MM.1S (cell line): ENCODE data around the gene MAL.

ENCODE experiments used
- DNase-seq: peaks from one replicate; pipeline ENCODE4 v3.0.0-alpha.2; 2015
- H2AFZ ChIP-seq: fragments of 300-600 bp; sonication (generic); 2 replicates; pipeline ENCODE4 v1.6.0; 2016; ENCODE audit warnings: antibody characterized with exemption, low read length
- H3F3A ChIP-seq: fragments of 300-600 bp; sonication (generic); 2 replicates; pipeline ENCODE4 v1.6.1; 2016; ENCODE audit warnings: mild to moderate bottlenecking, antibody characterized with exemption, low read length, moderate library complexity, mixed read lengths; ENCODE audit not compliant: insufficient read depth
- H3K27ac ChIP-seq: fragments of 300-600 bp; sonication (generic); 2 replicates; pipeline ENCODE4 v1.5.1; 2016; ENCODE audit warnings: mild to moderate bottlenecking, low read length
- H3K27me3 ChIP-seq: fragments of 300-600 bp; sonication (generic); replicated peaks from 2 replicates; pipeline ENCODE4 v1.6.0; 2016; ENCODE audit warnings: low read length; ENCODE audit not compliant: insufficient read depth
- H3K36me3 ChIP-seq: fragments of 300-600 bp; sonication (generic); replicated peaks from 2 replicates; pipeline ENCODE4 v1.6.1; 2016; ENCODE audit warnings: mild to moderate bottlenecking, low read length, mixed read lengths; ENCODE audit not compliant: insufficient read depth
- H3K4me1 ChIP-seq: fragments of 300-600 bp; sonication (generic); 2 replicates; pipeline ENCODE4 v1.6.1; 2016; ENCODE audit warnings: low read length, mixed read lengths
- H3K4me2 ChIP-seq: fragments of 300-600 bp; sonication (generic); 2 replicates; pipeline ENCODE4 v1.6.0; 2016; ENCODE audit warnings: low read depth, low read length
- H3K4me3 ChIP-seq: fragments of 300-600 bp; sonication (generic); 2 replicates; pipeline ENCODE4 v1.5.1; 2016; ENCODE audit warnings: low read length, mixed read lengths
- H3K79me2 ChIP-seq: fragments of 300-600 bp; sonication (generic); 2 replicates; pipeline ENCODE4 v1.6.1; 2016; ENCODE audit warnings: mixed run types, low read length, mixed read lengths
- H3K9ac ChIP-seq: fragments of 300-600 bp; sonication (generic); 2 replicates; pipeline ENCODE4 v1.6.1; 2016; ENCODE audit warnings: low read length, mixed read lengths
- H3K9me2 ChIP-seq: fragments of 300-600 bp; sonication (generic); replicated peaks from 2 replicates; pipeline ENCODE4 v1.6.1; 2016; ENCODE audit warnings: mild to moderate bottlenecking, low read length, mixed read lengths; ENCODE audit not compliant: insufficient read depth
- H3K9me3 ChIP-seq: fragments of 300-600 bp; sonication (generic); replicated peaks from 2 replicates; pipeline ENCODE4 v1.6.1; 2016; ENCODE audit warnings: mild to moderate bottlenecking, low read length, mixed read lengths; ENCODE audit not compliant: insufficient read depth
- H4K20me1 ChIP-seq: fragments of 300-600 bp; sonication (generic); 2 replicates; pipeline ENCODE4 v1.6.1; 2016; ENCODE audit warnings: mild to moderate bottlenecking, low read length, moderate library complexity, mixed read lengths; ENCODE audit not compliant: insufficient read depth
- CTCF ChIP-seq: fragments of 300-600 bp; sonication (generic); IDR thresholded peaks from 2 replicates; pipeline ENCODE4 v1.5.1; 2016; ENCODE audit warnings: antibody characterized with exemption, low read length, mixed read lengths
- EZH2 ChIP-seq: fragments of 300-600 bp; sonication (generic); optimal IDR thresholded peaks from 2 replicates; pipeline ENCODE3; 2017; ENCODE audit warnings: low read depth, mild to moderate bottlenecking, antibody characterized with exemption, low read length, mixed read lengths
- EZH2phosphoT487 ChIP-seq: fragments of 300-600 bp; sonication (generic); IDR thresholded peaks from 2 replicates; pipeline ENCODE4 v1.6.1; 2018; ENCODE audit warnings: antibody characterized with exemption, low read length

The MAL gene

GRCh38 chr2:95076705-95077529 lies 51.4 kb downstream of the MAL start:
- Histone ChIP-seq H3K27ac (no peak overlapping the region), H3F3A (no peaks in the 10 kb centered on the region), H3K4me3 (peak overlapping the region; percentile 56), H4K20me1 (no peaks in the 10 kb centered on the region), H3K79me2 (no peaks in the 10 kb centered on the region), H2AFZ (peak overlapping the region; percentile 53), H3K9ac (no peak overlapping the region; the same call in 1 of the 2 replicates), H3K27me3 (no peaks in the 10 kb centered on the region), H3K9me2 (no peaks in the 10 kb centered on the region), H3K9me3 (no peaks in the 10 kb centered on the region), H3K36me3 (no peaks in the 10 kb centered on the region), H3K4me2 (peak overlapping the region; percentile 65), H3K4me1 (no peaks in the 10 kb centered on the region)
- peak; percentile 74 for DNase-seq
- peak; percentile 83 for TF ChIP-seq CTCF
- no peak for TF ChIP-seq EZH2

- H4K20me1 ChIP-seq, result no peaks in the 10 kb centered on the region
- no peak overlapping the region for H3K9ac ChIP-seq
- H3K79me2 ChIP-seq, result no peaks in the 10 kb centered on the region
- no peaks in the 10 kb centered on the region for H3K36me3 ChIP-seq
- no peaks in the 10 kb centered on the region for H3K9me2 ChIP-seq
- no peak overlapping the region for H3K27ac ChIP-seq
- no peaks in the 10 kb centered on the region for H3K4me1 ChIP-seq
- TF ChIP-seq EZH2phosphoT487 (no peak), EZH2 (no peak), CTCF (no peak)
- H3K27me3 ChIP-seq, result no peaks in the 10 kb centered on the region
- no peaks in the 10 kb centered on the region for H3K9me3 ChIP-seq
- H3K4me2 ChIP-seq, result no peak overlapping the region
- no peak overlapping the region for H3K4me3 ChIP-seq
- no peak for DNase-seq
- H2AFZ ChIP-seq, result no peak overlapping the region
- H3F3A ChIP-seq, result no peaks in the 10 kb centered on the region
These were observed 52.0 kb downstream of the MAL start for GRCh38 chr2:95077530-95077825.

GRCh38 chr2:95077861-95078603 lies 52.5 kb downstream of the MAL start:
- no peaks in the 10 kb centered on the region for H3F3A ChIP-seq
- no peaks in the 10 kb centered on the region for H3K27me3 ChIP-seq
- H2AFZ ChIP-seq, result no peak overlapping the region
- H3K4me2 ChIP-seq, result no peak overlapping the region
- no peak for DNase-seq
- no peaks in the 10 kb centered on the region for H3K4me1 ChIP-seq
- H3K27ac ChIP-seq, result no peak overlapping the region
- no peak overlapping the region for H3K9ac ChIP-seq
- H3K9me3 ChIP-seq, result no peaks in the 10 kb centered on the region
- no peaks in the 10 kb centered on the region for H3K9me2 ChIP-seq
- no peaks in the 10 kb centered on the region for H3K79me2 ChIP-seq
- no peaks in the 10 kb centered on the region for H3K36me3 ChIP-seq
- TF ChIP-seq EZH2phosphoT487 (no peak), CTCF (no peak), EZH2 (no peak)
- H3K4me3 ChIP-seq, result no peak overlapping the region
- no peaks in the 10 kb centered on the region for H4K20me1 ChIP-seq
